ENCODE data around the gene ZBP1.

DNA sequence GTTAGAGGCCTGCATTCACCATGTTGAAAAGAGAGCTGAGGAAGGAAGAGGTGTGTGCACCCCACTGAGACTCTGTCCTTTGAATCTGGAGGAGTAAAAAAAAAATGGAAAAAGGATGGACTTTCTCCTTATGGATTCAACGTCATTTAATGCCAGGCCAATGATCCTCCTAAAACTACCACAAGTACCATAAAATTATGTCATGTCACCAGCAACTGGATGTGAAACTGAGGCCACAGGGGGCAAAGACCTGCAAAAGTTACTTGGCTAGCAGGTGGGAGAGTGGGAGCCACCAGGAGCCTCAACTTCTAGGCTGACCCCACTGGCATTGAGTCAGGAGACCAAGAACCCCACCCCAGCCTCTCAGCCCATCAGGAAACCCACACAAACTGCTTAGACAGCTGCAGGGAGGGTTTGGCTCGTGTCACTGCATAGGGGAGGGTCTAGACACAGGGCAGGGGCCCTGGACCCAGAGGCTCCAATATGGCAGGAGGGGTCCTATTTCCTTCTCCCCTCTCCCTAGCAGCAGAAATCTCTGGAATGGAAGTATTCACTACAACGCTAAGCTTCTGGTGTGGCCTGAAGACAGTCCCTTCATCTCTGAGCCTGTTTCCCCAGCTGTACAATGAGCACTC, 48.3 kb downstream of the ZBP1 start:
- TF ChIP-seq EP300 (IDR thresholded peaks at IDR 0.05; ENCODE audit: borderline replicate concordance): no peak
- TF ChIP-seq RAD21 (IDR thresholded peaks at IDR 0.05; ENCODE audit: low read depth): no peak
- TF ChIP-seq TAF1 (IDR thresholded peaks at IDR 0.05; ENCODE audit: low read depth): no peak
- TF ChIP-seq CEBPB (IDR thresholded peaks at IDR 0.05): no peak
- no peak for TF ChIP-seq ZBTB7A (IDR thresholded peaks at IDR 0.05; ENCODE audit: low read depth)
- TF ChIP-seq, protein P1, sequence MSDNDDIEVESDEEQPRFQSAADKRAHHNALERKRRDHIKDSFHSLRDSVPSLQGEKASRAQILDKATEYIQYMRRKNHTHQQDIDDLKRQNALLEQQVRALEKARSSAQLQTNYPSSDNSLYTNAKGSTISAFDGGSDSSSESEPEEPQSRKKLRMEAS (IDR thresholded peaks at IDR 0.05): no peak
- TF ChIP-seq, protein P2, sequence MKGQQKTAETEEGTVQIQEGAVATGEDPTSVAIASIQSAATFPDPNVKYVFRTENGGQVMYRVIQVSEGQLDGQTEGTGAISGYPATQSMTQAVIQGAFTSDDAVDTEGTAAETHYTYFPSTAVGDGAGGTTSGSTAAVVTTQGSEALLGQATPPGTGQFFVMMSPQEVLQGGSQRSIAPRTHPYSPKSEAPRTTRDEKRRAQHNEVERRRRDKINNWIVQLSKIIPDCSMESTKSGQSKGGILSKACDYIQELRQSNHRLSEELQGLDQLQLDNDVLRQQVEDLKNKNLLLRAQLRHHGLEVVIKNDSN (IDR thresholded peaks at IDR 0.05): no peak
- no peak for TF ChIP-seq YY1 (IDR thresholded peaks at IDR 0.05; ENCODE audit: low read depth)
- TF ChIP-seq, protein P3, sequence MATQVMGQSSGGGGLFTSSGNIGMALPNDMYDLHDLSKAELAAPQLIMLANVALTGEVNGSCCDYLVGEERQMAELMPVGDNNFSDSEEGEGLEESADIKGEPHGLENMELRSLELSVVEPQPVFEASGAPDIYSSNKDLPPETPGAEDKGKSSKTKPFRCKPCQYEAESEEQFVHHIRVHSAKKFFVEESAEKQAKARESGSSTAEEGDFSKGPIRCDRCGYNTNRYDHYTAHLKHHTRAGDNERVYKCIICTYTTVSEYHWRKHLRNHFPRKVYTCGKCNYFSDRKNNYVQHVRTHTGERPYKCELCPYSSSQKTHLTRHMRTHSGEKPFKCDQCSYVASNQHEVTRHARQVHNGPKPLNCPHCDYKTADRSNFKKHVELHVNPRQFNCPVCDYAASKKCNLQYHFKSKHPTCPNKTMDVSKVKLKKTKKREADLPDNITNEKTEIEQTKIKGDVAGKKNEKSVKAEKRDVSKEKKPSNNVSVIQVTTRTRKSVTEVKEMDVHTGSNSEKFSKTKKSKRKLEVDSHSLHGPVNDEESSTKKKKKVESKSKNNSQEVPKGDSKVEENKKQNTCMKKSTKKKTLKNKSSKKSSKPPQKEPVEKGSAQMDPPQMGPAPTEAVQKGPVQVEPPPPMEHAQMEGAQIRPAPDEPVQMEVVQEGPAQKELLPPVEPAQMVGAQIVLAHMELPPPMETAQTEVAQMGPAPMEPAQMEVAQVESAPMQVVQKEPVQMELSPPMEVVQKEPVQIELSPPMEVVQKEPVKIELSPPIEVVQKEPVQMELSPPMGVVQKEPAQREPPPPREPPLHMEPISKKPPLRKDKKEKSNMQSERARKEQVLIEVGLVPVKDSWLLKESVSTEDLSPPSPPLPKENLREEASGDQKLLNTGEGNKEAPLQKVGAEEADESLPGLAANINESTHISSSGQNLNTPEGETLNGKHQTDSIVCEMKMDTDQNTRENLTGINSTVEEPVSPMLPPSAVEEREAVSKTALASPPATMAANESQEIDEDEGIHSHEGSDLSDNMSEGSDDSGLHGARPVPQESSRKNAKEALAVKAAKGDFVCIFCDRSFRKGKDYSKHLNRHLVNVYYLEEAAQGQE (IDR thresholded peaks at IDR 0.05; ENCODE audit: low read depth): no peak
- no peak for TF ChIP-seq CREB1 (IDR thresholded peaks at IDR 0.05; ENCODE audit: low read depth)
